C4-2B (cell line): Measurements from ENCODE around the gene HOXD4.

Experiments
- H3K27ac ChIP-seq: fragments of 450-650 bp; 2 replicates; pipeline ENCODE4 v1.5.1; 2017
- ZFX ChIP-seq: fragments of 450-650 bp; IDR thresholded peaks from 2 replicates; pipeline ENCODE4 v1.6.1; 2017
- TF ChIP-seq, protein P1 (sequence below): fragments of 450-650 bp; conservative IDR thresholded peaks from 2 replicates; pipeline ENCODE4 v1.5.1; 2017; ENCODE audit warnings: mild to moderate bottlenecking

Gene HOXD4

DNA sequence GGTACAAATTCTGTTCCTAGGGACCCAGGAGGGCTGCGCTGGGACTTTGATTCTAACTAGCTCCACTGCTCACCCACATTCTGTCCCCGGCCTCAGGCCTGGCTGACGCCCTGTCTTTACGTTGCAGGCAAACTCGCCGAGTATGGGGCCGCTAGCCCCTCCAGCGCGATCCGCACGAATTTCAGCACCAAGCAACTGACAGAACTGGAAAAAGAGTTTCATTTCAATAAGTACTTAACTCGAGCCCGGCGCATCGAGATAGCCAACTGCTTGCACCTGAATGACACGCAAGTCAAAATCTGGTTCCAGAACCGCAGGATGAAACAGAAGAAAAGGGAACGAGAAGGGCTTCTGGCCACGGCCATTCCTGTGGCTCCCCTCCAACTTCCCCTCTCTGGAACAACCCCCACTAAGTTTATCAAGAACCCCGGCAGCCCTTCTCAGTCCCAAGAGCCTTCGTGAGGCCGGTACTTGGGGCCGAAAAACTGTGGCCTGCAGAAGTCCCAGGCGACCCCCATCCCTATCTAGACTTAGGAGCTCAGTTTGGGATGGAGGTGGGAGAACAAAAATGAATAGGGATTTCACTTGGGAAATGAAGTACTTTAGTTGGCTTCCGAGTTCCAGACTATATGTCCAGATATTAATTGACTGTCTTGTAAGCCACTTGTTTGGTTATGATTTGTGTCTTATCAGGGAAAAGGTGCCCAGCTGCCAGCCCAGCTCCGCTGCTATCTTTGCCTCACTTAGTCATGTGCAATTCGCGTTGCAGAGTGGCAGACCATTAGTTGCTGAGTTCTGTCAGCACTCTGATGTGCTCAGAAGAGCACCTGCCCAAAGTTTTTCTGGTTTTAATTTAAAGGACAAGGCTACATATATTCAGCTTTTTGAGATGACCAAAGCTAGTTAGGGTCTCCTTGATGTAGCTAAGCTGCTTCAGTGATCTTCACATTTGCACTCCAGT is 38.6 kb downstream of the HOXD4 start:
- TF ChIP-seq ZFX = no peak
- TF ChIP-seq, protein P1, sequence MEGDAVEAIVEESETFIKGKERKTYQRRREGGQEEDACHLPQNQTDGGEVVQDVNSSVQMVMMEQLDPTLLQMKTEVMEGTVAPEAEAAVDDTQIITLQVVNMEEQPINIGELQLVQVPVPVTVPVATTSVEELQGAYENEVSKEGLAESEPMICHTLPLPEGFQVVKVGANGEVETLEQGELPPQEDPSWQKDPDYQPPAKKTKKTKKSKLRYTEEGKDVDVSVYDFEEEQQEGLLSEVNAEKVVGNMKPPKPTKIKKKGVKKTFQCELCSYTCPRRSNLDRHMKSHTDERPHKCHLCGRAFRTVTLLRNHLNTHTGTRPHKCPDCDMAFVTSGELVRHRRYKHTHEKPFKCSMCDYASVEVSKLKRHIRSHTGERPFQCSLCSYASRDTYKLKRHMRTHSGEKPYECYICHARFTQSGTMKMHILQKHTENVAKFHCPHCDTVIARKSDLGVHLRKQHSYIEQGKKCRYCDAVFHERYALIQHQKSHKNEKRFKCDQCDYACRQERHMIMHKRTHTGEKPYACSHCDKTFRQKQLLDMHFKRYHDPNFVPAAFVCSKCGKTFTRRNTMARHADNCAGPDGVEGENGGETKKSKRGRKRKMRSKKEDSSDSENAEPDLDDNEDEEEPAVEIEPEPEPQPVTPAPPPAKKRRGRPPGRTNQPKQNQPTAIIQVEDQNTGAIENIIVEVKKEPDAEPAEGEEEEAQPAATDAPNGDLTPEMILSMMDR = no peak
- no peak overlapping the region for H3K27ac ChIP-seq

DNA sequence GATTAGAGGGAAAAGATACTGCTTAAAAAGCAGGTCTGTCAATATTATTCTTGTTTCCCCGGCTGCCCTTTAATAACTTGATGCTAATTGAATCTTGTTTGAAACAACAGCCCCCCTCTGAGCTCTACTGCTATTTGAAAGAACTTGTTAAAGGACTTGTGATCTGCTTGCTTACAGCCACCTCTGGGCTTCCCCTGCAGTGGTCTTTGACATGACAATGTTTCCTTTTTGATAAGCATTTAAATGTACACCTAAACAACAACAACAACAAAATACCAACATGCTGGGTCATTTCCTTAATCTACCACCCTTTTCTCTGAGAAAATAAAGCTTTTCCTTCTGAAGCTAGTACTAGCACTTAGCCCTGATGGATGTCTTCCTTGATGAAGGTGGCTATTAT is 41.0 kb downstream of the HOXD4 start:
- no peak overlapping the region for H3K27ac ChIP-seq
- TF ChIP-seq, protein P1 = no peak
- TF ChIP-seq ZFX = no peak

DNA sequence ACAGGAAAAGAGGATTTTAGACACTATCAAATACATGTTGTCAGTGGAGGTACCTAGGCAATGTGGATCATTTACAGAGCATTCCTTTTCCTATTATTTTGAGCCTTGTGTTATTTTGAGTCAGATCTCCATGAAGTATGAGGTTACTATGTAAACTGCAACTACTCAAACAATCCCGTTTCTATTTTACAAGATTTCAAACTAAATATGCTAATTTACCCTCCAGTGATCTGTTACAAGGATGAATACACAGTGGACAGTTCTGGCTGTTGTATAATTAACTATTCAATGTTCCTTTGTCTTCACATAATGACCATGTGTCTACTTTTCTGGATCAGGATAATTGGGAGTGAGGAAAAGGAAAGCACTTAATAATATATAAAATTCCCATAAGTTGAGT is 41.7 kb downstream of the HOXD4 start:
- H3K27ac ChIP-seq = no peak overlapping the region
- TF ChIP-seq, protein P1 = no peak
- TF ChIP-seq ZFX = no peak

DNA sequence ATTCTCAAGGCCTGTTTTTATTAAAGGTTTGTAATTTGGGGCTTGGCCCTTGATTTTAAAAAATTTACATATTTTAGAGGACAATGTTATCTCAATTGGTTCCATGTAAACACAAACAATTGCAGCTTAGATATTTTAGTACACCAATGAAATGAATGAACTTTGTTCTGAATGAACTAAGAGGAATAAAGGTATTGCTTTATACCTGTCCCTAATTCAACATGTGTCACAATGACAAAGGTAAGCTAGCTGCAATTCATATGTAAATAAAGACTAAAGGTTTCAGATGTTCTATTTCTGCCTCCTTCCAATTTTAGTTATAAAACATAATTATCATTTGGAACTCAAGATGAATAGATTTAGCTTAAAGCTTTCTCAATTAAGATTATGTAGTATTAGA is 48.6 kb downstream of the HOXD4 start:
- no peak for TF ChIP-seq ZFX
- TF ChIP-seq, protein P1 = no peak
- H3K27ac ChIP-seq = no peak overlapping the region

DNA sequence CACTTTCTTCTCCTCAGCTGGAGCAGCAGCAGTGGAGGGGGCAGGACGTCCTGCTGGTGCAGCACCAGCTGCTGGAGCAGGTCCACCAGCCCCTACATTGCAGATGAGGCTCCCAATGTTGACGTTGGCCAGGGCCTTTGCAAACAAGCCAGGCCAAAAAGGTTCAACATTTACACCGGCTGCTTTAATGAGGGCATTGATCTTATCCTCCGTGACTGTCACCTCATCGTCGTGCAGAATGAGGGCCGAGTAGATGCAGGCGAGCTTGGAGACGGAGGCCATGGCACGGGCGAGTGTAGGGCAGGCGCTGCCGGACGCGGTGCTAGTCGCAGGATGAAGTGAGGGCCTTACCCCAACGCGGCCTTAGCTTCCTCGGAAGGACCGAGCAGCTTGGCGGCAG is 49.6 kb downstream of the HOXD4 start:
- H3K27ac ChIP-seq = no peak overlapping the region
- no peak for TF ChIP-seq ZFX
- TF ChIP-seq, protein P1 = no peak

DNA sequence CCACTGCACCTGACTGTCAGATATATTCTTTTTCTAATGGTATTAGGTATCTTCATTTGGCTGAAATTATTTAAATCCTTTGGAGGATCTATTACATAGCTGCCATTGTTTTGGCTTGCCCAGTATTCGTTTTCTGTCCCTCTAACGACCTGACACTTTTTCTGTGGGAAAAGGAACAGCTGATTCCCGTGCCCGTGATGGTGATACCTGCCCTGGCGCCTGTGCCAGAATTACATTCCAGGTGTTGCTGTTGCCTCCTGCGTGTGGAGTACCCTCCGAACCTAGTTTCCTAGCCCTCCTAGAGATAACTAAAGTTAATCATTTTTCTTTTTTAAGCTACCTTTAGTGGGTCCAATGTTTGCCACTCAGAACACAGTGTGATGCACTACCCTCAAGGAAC is 51.1 kb downstream of the HOXD4 start:
- TF ChIP-seq ZFX = no peak
- TF ChIP-seq, protein P1 = no peak

More for the DNA sequence above, 51.1 kb downstream of the HOXD4 start:
- H3K27ac ChIP-seq = no peak overlapping the region
